OCI-LY3 (cell line): Measurements from ENCODE around the gene PRICKLE1.

Experiments
- H2AFZ ChIP-seq: fragments of 200-600, 300-600 bp; shearing (Covaris generic); 2 replicates; pipeline ENCODE4 v1.6.0; 2014; ENCODE audit warnings: antibody characterized with exemption, low read depth, low read length
- H3K27ac ChIP-seq: fragments of 200-600, 300-600 bp; sonication (generic); 2 replicates; pipeline ENCODE4 v1.5.1; 2014; ENCODE audit warnings: mild to moderate bottlenecking, low read length, moderate library complexity, mixed read lengths
- H3K27me3 ChIP-seq: fragments of 200-600, 300-600 bp; sonication (generic); 2 replicates; pipeline ENCODE4 v1.6.1; 2014; ENCODE audit warnings: low read depth, low read length, mixed read lengths
- H3K36me3 ChIP-seq: fragments of 200-600, 300-600 bp; sonication (generic); replicated peaks from 2 replicates; pipeline ENCODE3; 2014; ENCODE audit warnings: low read depth, low read length, mixed read lengths
- H3K4me1 ChIP-seq: fragments of 300-600, 200-600 bp; sonication (generic); 2 replicates; pipeline ENCODE4 v1.6.1; 2014; ENCODE audit warnings: low read length, mixed read lengths
- H3K4me2 ChIP-seq: fragments of 200-600, 300-600 bp; sonication (generic); 2 replicates; pipeline ENCODE4 v1.6.1; 2014; ENCODE audit warnings: low read length, mixed read lengths
- H3K4me3 ChIP-seq: fragments of 300-600, 200-600 bp; sonication (generic); 2 replicates; pipeline ENCODE4 v1.5.1; 2014; ENCODE audit warnings: antibody characterized with exemption, mild to moderate bottlenecking, low read length, moderate library complexity
- H3K79me2 ChIP-seq: fragments of 300-600, 200-600 bp; shearing (Covaris generic); 2 replicates; pipeline ENCODE4 v1.6.1; 2014; ENCODE audit warnings: mild to moderate bottlenecking, low read length, mixed read lengths
- H3K9ac ChIP-seq: fragments of 300-600, 200-600 bp; shearing (Covaris generic); 2 replicates; pipeline ENCODE4 v1.6.0; 2014; ENCODE audit warnings: mild to moderate bottlenecking, low read length, moderate library complexity
- H3K9me3 ChIP-seq: fragments of 200-600, 300-600 bp; shearing (Covaris generic); 2 replicates; pipeline ENCODE4 v1.6.1; 2014; ENCODE audit warnings: low read length, mixed read lengths; ENCODE audit not compliant: insufficient read depth
- H4K20me1 ChIP-seq: fragments of 200-600, 300-600 bp; sonication (generic); 2 replicates; pipeline ENCODE4 v1.6.1; 2016; ENCODE audit warnings: low read length, mixed read lengths; ENCODE audit not compliant: insufficient read depth
- CTCF ChIP-seq: fragments of 200-600, 300-600 bp; sonication (generic); IDR thresholded peaks from 2 replicates; pipeline ENCODE4 v1.5.1; 2014; ENCODE audit warnings: antibody characterized with exemption, low read length, low read depth
- EZH2phosphoT487 ChIP-seq: fragments of 200-600 bp; shearing (Covaris generic); IDR thresholded peaks from 2 replicates; pipeline ENCODE4 v1.6.1; 2018; ENCODE audit warnings: antibody characterized with exemption, mixed run types, low read depth

Gene PRICKLE1

GRCh38 chr12:42468921-42469320 is 120.6 kb downstream of the PRICKLE1 start:
- H3K4me2 ChIP-seq: peak overlapping the region; percentile 86
- H2AFZ ChIP-seq: 0 out of 2 replicates have a peak overlapping the region, but pooled peaks have one; percentile 22
- no peaks in the 10 kb centered on the region for H3K9me3 ChIP-seq
- TF ChIP-seq EZH2phosphoT487: no peak
- TF ChIP-seq CTCF: no peak
- H3K36me3 ChIP-seq: no peaks in the 10 kb centered on the region
- peak overlapping the region; percentile 68 for H3K4me3 ChIP-seq
- peak overlapping the region; percentile 89 for H3K27ac ChIP-seq
- no peaks in the 10 kb centered on the region for H3K79me2 ChIP-seq
- no peaks in the 10 kb centered on the region for H4K20me1 ChIP-seq
- H3K27me3 ChIP-seq: no peaks in the 10 kb centered on the region
- peaks cover 43% of the 10 kb centered on the region for H3K4me1 ChIP-seq
- H3K9ac ChIP-seq: peak overlapping the region; percentile 52

DNA sequence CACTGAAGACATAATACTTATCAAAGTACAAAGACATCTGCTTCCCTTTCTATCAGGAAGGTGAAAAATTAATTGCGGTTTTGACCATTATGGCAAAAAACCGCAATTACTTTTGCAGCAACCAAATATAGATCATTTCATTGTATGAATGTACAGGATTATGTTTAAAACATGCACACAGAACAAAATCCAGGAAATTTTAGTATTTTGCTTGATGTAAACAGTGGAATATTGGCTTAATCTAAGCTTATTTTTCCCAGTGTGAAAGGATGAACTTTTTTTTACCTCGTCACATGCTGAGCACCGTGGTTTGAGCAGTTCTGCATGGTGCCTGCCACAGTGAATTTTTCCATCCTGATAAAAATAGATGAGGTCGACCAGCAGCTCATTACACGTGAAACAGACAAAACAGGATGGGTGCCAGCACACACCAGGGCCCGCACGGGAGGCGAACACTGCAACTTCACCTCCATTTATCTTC is 121.2 kb downstream of the PRICKLE1 start:
- Histone ChIP-seq H4K20me1 (no peaks in the 10 kb centered on the region), H3K27ac (peak overlapping the region; percentile 89), H3K4me2 (peak overlapping the region; percentile 86), H3K79me2 (no peaks in the 10 kb centered on the region), H3K36me3 (no peaks in the 10 kb centered on the region), H2AFZ (0 out of 2 replicates have a peak overlapping the region, but pooled peaks have one; percentile 22), H3K9me3 (no peaks in the 10 kb centered on the region), H3K9ac (peak overlapping the region; percentile 52), H3K4me3 (peak overlapping the region; percentile 68), H3K27me3 (no peaks in the 10 kb centered on the region), H3K4me1 (peaks cover 43% of the 10 kb centered on the region)
- TF ChIP-seq CTCF (no peak), EZH2phosphoT487 (no peak)

DNA sequence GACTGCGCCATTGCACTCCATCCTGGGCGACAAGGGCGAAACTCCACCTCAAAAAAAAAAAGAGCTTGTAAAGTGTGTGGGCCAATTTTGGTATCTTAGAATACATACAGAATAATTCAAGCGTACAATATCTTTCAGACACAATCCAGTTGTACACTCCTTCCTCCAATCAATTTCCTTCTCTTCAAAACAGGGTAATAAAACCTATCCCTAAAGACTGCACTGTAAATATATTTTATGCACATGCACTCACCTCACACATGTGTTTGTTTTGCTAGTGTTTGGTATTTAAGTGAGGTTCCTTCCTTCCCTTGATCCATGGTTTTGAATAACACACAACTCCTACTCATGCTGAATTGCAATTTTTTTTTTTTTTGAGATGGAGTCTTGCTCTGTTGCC is 125.9 kb downstream of the PRICKLE1 start:
- H3K4me2 ChIP-seq: no peak overlapping the region
- no peak overlapping the region for H3K27ac ChIP-seq
- no peaks in the 10 kb centered on the region for H3K36me3 ChIP-seq
- no peak overlapping the region for H3K9ac ChIP-seq
- TF ChIP-seq EZH2phosphoT487 (no peak), CTCF (no peak)
- H3K27me3 ChIP-seq: no peaks in the 10 kb centered on the region
- H3K4me1 ChIP-seq: peaks cover 10% of the 10 kb centered on the region
- H3K9me3 ChIP-seq: no peaks in the 10 kb centered on the region
- H3K79me2 ChIP-seq: no peaks in the 10 kb centered on the region
- no peak overlapping the region for H2AFZ ChIP-seq
- H4K20me1 ChIP-seq: no peaks in the 10 kb centered on the region
- H3K4me3 ChIP-seq: no peak overlapping the region

- Histone ChIP-seq H3K4me2 (no peak overlapping the region), H3K4me1 (no peaks in the 10 kb centered on the region), H3K36me3 (no peaks in the 10 kb centered on the region), H3K9me3 (no peaks in the 10 kb centered on the region), H3K4me3 (no peak overlapping the region), H3K9ac (no peak overlapping the region), H3K79me2 (no peaks in the 10 kb centered on the region), H4K20me1 (no peaks in the 10 kb centered on the region), H2AFZ (no peak overlapping the region), H3K27me3 (no peaks in the 10 kb centered on the region), H3K27ac (no peak overlapping the region)
- TF ChIP-seq CTCF (no peak), EZH2phosphoT487 (no peak)
Observed at GRCh38 chr12:42462486-42462885, 127.1 kb downstream of the PRICKLE1 start.
